Endothelial cell (in vitro differentiated cells): ENCODE data around the gene LMO4. TPM values are rescaled to one million over a fixed set of nuclear protein-coding genes. Genes with fewer than 3 reads are reported as not detected.

Experiments used
- DNase-seq: peaks from one replicate; pipeline ENCODE4 v3.0.0; 2021; ENCODE audit warnings: low spot score
- H3K27ac Mint-ChIP-seq: one replicate; pipeline ENCODE4 v1.8.0; 2021; ENCODE audit warnings: mixed read lengths, inconsistent platforms; ENCODE audit not compliant: unreplicated experiment
- H3K27me3 Mint-ChIP-seq: one replicate; pipeline ENCODE4 v1.8.0; 2021; ENCODE audit warnings: mild to moderate bottlenecking, moderate library complexity, mixed read lengths, inconsistent platforms; ENCODE audit not compliant: unreplicated experiment
- H3K36me3 Mint-ChIP-seq: one replicate; pipeline ENCODE4 v1.8.0; 2021; ENCODE audit warnings: mild to moderate bottlenecking, low read depth, mixed read lengths, inconsistent platforms; ENCODE audit not compliant: unreplicated experiment
- H3K4me1 Mint-ChIP-seq: one replicate; pipeline ENCODE4 v1.8.0; 2021; ENCODE audit warnings: mild to moderate bottlenecking, mixed read lengths, inconsistent platforms; ENCODE audit not compliant: unreplicated experiment
- H3K4me3 Mint-ChIP-seq: one replicate; pipeline ENCODE4 v1.8.0; 2021; ENCODE audit warnings: mild to moderate bottlenecking, mixed read lengths, inconsistent platforms; ENCODE audit not compliant: unreplicated experiment
- H3K9me3 Mint-ChIP-seq: one replicate; pipeline ENCODE4 v1.8.0; 2021; ENCODE audit warnings: mixed read lengths, inconsistent platforms; ENCODE audit not compliant: unreplicated experiment
- CTCF ChIP-seq: fragments of 200-600 bp; sonication (generic); IDR thresholded peaks from one replicate; pipeline ENCODE4 v1.5.0; 2021; ENCODE audit warnings: antibody characterized with exemption; ENCODE audit not compliant: unreplicated experiment
- total RNA-seq: library from RNA; stranded (reverse); fragmentation: NEBNext Ultra II Directional; extraction: Animal tissue kit (Norgen Biotek cat#: 25700); gene quantifications from one replicate; pipeline ENCODE4 v1.2.1, GENCODE V29; 2021; ENCODE audit not compliant: unreplicated experiment

The LMO4 gene
- total RNA-seq, 1 donor from 2014 or later = 25.9 TPM

GRCh38 chr1:87386217-87386790 is 57.6 kb downstream of the LMO4 start:
- H3K9me3 Mint-ChIP-seq = no peaks in the 10 kb centered on the region
- no peak overlapping the region for H3K4me3 Mint-ChIP-seq
- no peaks in the 10 kb centered on the region for H3K36me3 Mint-ChIP-seq
- DNase-seq = no peak
- H3K4me1 Mint-ChIP-seq = no peaks in the 10 kb centered on the region
- no peak overlapping the region for H3K27ac Mint-ChIP-seq
- no peaks in the 10 kb centered on the region for H3K27me3 Mint-ChIP-seq
- no peak for TF ChIP-seq CTCF

GRCh38 chr1:87388411-87388810 is 59.7 kb downstream of the LMO4 start:
- H3K9me3 Mint-ChIP-seq = no peaks in the 10 kb centered on the region
- H3K36me3 Mint-ChIP-seq = no peaks in the 10 kb centered on the region
- no peak overlapping the region for H3K27ac Mint-ChIP-seq
- no peak overlapping the region for H3K4me3 Mint-ChIP-seq
- DNase-seq = no peak
- TF ChIP-seq CTCF = no peak
- H3K4me1 Mint-ChIP-seq = no peaks in the 10 kb centered on the region
- H3K27me3 Mint-ChIP-seq = no peaks in the 10 kb centered on the region

DNA sequence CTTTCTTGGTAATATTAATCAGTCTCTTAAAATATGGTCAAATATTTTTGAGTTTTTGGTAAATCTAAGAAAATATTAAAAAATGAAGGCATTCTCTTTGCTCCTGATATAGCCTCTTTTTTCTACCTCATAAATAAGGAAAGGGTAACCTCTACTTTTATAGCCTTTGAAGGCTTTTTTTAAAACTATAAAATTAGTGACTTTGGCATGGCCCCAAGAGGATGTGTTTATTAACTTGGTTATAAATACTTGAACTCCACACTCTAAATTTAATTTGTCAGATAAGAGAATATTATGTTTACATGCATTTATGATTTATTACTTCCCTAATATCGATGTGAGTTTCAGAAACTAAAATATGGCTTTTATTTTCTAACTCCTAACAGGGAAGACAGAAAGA is 60.3 kb downstream of the LMO4 start:
- no peaks in the 10 kb centered on the region for H3K9me3 Mint-ChIP-seq
- no peaks in the 10 kb centered on the region for H3K27me3 Mint-ChIP-seq
- H3K27ac Mint-ChIP-seq = no peak overlapping the region
- H3K4me1 Mint-ChIP-seq = no peaks in the 10 kb centered on the region
- H3K4me3 Mint-ChIP-seq = no peak overlapping the region
- no peak for TF ChIP-seq CTCF
- DNase-seq = no peak
- no peaks in the 10 kb centered on the region for H3K36me3 Mint-ChIP-seq

DNA sequence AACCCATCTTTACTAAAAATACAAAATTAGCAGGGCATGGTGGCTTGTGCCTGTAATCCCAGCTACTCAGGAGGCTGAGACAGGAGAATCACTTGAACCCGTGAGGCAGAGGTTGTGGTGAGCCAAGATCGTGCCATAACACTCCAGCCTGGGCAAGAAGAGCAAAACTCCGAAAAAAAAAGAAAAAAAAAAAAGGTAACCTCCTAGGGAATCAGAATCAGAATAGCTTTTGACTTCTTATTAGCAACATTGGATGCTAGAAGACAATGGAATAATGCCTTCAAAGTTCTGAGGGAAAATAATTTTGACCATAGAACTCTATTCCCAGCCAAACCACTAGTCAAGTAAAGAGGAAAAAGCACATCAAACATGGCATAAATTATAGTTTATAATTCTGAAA is 60.9 kb downstream of the LMO4 start:
- TF ChIP-seq CTCF = no peak
- H3K27me3 Mint-ChIP-seq = no peaks in the 10 kb centered on the region

GRCh38 chr1:87392248-87393192 is 63.8 kb downstream of the LMO4 start:
- Mint-ChIP-seq H3K9me3 (no peaks in the 10 kb centered on the region), H3K27ac (no peak overlapping the region), H3K4me3 (no peak overlapping the region), H3K4me1 (no peaks in the 10 kb centered on the region), H3K36me3 (no peaks in the 10 kb centered on the region), H3K27me3 (no peaks in the 10 kb centered on the region)
- no peak for DNase-seq
- no peak for TF ChIP-seq CTCF

More for the DNA sequence above, 60.9 kb downstream of the LMO4 start:
- no peaks in the 10 kb centered on the region for H3K4me1 Mint-ChIP-seq
- DNase-seq = no peak
- no peak overlapping the region for H3K4me3 Mint-ChIP-seq
- H3K9me3 Mint-ChIP-seq = no peaks in the 10 kb centered on the region
- no peaks in the 10 kb centered on the region for H3K36me3 Mint-ChIP-seq
- no peak overlapping the region for H3K27ac Mint-ChIP-seq
